Measurements from ENCODE around the gene ATP10D.
"Not testable (repeated sequence)": the region's sequence is repeated elsewhere in the genome, so short reads cannot be mapped to it uniquely, and the experiment has no call there.

ATP10D gene

GRCh38 chr4:47488706-47489105, 3.6 kb downstream of the ATP10D start:
- no peak for DNase-seq (ENCODE audit: low spot score)

- DNase-seq (ENCODE audit: low spot score) = peak; percentile 51
Observed at GRCh38 chr4:47490550-47490949, 5.5 kb downstream of the ATP10D start.

- no peak for DNase-seq (ENCODE audit: low spot score)
Observed at GRCh38 chr4:47493238-47494123, 8.4 kb downstream of the ATP10D start.

GRCh38 chr4:47494124-47494430, 9.0 kb downstream of the ATP10D start:
- no peak for DNase-seq (ENCODE audit: low spot score)

- no peak for DNase-seq (ENCODE audit: low spot score)
Observed at GRCh38 chr4:47498899-47499298, 13.8 kb downstream of the ATP10D start.

- DNase-seq (ENCODE audit: low spot score) = no peak
Observed at GRCh38 chr4:47499700-47500099, 14.6 kb downstream of the ATP10D start.

- no peak for DNase-seq (ENCODE audit: low spot score)
Observed at GRCh38 chr4:47500776-47501175, 15.7 kb downstream of the ATP10D start.

- DNase-seq (ENCODE audit: low spot score) = no peak
Observed at GRCh38 chr4:47505147-47505546, 20.1 kb downstream of the ATP10D start.

GRCh38 chr4:47505666-47506065, 20.6 kb downstream of the ATP10D start:
- no peak for DNase-seq (ENCODE audit: low spot score)

- no peak for DNase-seq (ENCODE audit: low spot score)
Observed at GRCh38 chr4:47510506-47511143, 25.6 kb downstream of the ATP10D start.

- no peak for DNase-seq (ENCODE audit: low spot score)
Observed at GRCh38 chr4:47513461-47513860, 28.4 kb downstream of the ATP10D start.

GRCh38 chr4:47519239-47519883, 34.3 kb downstream of the ATP10D start:
- DNase-seq (ENCODE audit: low spot score) = no peak

- DNase-seq (ENCODE audit: low spot score) = no peak
Observed at GRCh38 chr4:47525154-47525819, 40.2 kb downstream of the ATP10D start.

- no peak for DNase-seq (ENCODE audit: low spot score)
Observed at GRCh38 chr4:47526281-47526680, 41.2 kb downstream of the ATP10D start.

GRCh38 chr4:47528646-47529045, 43.6 kb downstream of the ATP10D start:
- not testable (repeated sequence) for DNase-seq (ENCODE audit: low spot score)

GRCh38 chr4:47530801-47531200, 45.7 kb downstream of the ATP10D start:
- DNase-seq (ENCODE audit: low spot score) = no peak

- DNase-seq (ENCODE audit: low spot score) = no peak
Observed at GRCh38 chr4:47531241-47531953, 46.3 kb downstream of the ATP10D start.

GRCh38 chr4:47531954-47532321, 46.9 kb downstream of the ATP10D start:
- DNase-seq (ENCODE audit: low spot score) = no peak

GRCh38 chr4:47532658-47533057, 47.6 kb downstream of the ATP10D start:
- DNase-seq (ENCODE audit: low spot score) = no peak

GRCh38 chr4:47533689-47534347, 48.7 kb downstream of the ATP10D start:
- DNase-seq (ENCODE audit: low spot score) = no peak

- DNase-seq (ENCODE audit: low spot score) = no peak
Observed at GRCh38 chr4:47534772-47535171, 49.7 kb downstream of the ATP10D start.

Measured in D341Med (cell line).